Skeletal muscle cell (primary cell): ENCODE data around the gene TLN1.

Experiments used
- DNase-seq: peaks from one replicate; pipeline ENCODE4 v3.0.0-alpha.2; 2010; ENCODE audit warnings: low read depth
- H3K4me3 ChIP-seq: 2 replicates; pipeline ENCODE4 v1.5.1; 2011; ENCODE audit warnings: low read depth, mild to moderate bottlenecking, control low read depth, low read length, moderate library complexity

The TLN1 gene

GRCh38 chr9:35711501-35712428, 20.2 kb downstream of the TLN1 start:
- no peak overlapping the region for H3K4me3 ChIP-seq
- DNase-seq: no peak

DNA sequence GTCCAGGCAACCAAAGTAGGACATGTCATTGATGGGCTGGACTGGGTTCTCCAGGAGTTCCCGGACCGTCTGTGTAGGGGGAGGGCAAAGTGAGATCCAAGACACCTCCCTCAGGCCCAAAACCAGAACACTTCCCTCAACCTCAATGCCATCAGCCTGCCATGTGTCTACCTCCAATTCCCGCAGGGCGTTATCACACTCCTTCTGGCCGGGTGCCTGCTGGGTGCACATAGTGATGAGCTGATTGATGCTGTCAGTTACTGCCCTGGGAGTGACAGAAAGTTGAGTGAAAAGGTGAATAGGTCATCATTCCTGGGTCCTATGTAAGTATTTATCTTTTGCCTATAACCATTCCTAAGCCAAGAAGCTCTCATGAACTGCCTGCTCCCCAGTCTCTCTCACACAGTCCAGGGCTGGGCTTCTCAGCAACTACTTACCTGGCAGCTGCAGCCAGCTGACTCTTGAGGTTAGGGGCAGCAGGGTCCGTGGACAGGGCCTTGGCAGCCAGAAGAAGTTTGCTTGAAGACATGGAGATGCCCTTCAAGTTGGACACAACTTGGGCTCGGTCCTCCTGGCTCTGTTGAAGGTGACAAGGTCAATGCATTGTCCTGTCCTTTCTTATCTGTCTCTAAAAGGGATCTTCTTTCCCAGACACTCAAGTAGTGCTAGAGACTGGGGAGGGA, 21.0 kb downstream of the TLN1 start:
- no peak overlapping the region for H3K4me3 ChIP-seq
- DNase-seq: no peak

- no peak overlapping the region for H3K4me3 ChIP-seq
- DNase-seq: no peak
Observed at GRCh38 chr9:35708146-35708545, 23.8 kb downstream of the TLN1 start.

GRCh38 chr9:35706951-35707350, 25.0 kb downstream of the TLN1 start:
- no peak overlapping the region for H3K4me3 ChIP-seq
- DNase-seq: no peak

DNA sequence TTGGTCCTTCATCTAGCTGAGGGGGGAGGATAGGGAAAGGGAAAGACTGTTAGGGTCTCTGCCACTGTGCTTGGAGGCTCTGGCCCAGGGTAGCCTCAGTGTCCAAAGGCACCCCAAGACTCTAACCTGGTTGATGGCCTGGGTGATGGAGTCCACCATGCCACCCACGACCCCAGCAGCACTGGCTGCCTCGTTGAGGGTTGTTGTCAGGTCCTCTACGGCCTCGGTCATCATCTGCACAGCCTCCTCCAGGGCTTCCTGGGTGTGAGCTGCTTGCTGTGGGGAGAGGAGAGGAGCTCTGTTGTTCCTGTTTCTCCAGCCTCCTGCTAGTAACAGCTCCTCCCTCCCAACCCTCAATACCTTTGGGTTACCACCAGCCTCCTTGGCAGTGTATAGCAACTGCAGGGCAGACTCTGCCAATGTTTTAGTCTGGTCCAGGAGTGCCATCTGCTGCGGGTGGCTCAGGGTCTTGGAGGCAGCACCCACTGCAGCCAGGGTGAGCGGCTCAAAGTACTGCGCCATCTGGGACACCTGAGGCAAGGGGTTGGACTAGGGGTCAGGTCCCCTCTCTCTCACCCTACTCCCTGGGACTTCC, 26.1 kb downstream of the TLN1 start:
- no peak for DNase-seq
- no peak overlapping the region for H3K4me3 ChIP-seq

DNA sequence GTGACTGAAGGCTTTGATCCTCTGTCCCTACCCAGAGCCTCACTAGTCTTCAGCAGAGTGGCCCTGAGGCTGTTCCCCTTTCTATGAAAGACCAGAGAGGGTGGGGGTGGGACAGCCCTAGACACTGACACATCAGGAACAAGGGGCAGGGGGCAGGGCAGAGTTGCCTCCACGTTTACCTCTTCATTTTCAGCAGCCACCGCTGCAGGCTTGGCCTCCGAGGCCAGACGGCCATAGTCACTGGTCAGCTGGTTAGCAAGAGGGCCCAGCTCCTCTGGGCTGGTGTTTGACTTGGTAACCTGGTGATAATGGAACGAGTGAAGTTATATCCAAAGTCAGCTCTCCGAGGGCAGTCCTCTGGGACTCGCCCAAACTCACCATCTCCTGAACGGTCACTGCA, 26.6 kb downstream of the TLN1 start:
- H3K4me3 ChIP-seq: no peak overlapping the region
- no peak for DNase-seq

GRCh38 chr9:35703906-35704672, 27.9 kb downstream of the TLN1 start:
- no peak overlapping the region for H3K4me3 ChIP-seq
- DNase-seq: no peak

GRCh38 chr9:35702696-35703095, 29.3 kb downstream of the TLN1 start:
- no peak for DNase-seq

GRCh38 chr9:35700942-35701341, 31.1 kb downstream of the TLN1 start:
- H3K4me3 ChIP-seq: no peak overlapping the region
- DNase-seq: no peak

More at GRCh38 chr9:35702696-35703095, 29.3 kb downstream of the TLN1 start:
- H3K4me3 ChIP-seq: no peak overlapping the region

GRCh38 chr9:35700031-35700430, 32.0 kb downstream of the TLN1 start:
- no peak overlapping the region for H3K4me3 ChIP-seq
- no peak for DNase-seq

GRCh38 chr9:35698231-35698630, 33.8 kb downstream of the TLN1 start:
- no peak overlapping the region for H3K4me3 ChIP-seq
- DNase-seq: no peak

DNA sequence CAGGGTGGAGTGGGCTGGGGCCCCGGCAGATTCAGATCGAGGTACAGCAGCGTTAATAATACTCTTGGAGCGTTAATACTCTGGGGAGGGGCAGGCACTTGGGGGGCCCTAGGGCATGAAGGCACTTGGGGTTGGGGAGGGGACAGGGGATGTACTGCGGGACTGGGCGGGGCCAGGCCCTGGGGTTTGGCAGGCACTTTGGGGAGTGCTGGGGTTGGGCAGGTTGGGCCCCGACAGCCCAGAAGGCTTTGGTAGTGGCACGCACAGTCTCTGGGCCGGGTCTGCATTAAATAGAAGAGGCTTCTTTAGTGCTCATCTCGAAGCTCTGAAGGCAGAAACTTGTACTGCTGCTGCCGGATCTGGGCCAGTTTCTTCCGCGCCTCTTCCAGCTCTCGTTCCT, 34.5 kb downstream of the TLN1 start:
- H3K4me3 ChIP-seq: no peak overlapping the region
- DNase-seq: no peak

- no peak overlapping the region for H3K4me3 ChIP-seq
- DNase-seq: no peak
Observed at GRCh38 chr9:35696520-35697215, 35.3 kb downstream of the TLN1 start.

GRCh38 chr9:35695943-35696401, 36.0 kb downstream of the TLN1 start:
- DNase-seq: no peak
- no peak overlapping the region for H3K4me3 ChIP-seq

DNA sequence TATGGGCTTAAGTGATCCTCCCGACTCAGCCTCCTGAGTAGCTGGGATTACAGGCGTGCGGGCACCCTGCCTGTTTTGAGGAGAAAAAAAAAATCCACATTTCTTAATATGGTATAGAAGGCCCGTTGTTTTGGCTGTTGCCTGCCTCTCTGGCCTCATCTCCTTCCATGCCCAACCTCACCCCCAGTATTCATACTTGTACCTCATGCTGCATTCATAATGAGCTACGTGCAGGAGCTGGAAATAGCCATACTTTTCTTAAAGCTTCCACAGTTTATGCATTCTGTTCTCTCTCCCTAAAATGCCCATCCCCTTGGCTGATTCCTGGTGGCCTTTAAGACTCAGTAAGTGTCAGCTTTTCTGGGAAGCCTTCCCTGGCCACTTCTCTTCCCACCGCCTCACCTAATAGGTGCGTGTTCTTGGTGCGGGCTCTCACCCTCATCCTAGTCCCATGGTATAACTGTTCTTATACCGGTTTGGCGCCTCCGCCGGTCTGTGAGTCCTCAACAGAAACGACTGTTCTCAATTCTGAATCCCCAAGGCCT, 40.2 kb downstream of the TLN1 start:
- DNase-seq: no peak
- H3K4me3 ChIP-seq: no peak overlapping the region

DNA sequence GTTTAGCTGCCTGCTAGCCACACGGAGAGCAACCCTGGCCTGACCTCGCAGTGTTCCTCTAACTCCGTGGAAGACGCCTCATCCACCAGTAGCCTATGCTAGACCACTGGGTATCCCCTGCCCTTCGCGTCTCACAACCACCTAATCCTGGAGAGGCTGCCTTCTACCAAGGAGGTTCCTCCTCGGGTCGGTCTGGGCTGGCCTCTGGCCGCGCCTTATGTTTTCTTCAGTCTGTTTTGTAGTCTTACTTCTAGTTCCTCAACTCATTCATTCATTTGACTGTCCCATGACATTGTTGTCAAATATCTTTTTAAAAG, 40.7 kb downstream of the TLN1 start:
- H3K4me3 ChIP-seq: peak overlapping the region; percentile 99
- no peak for DNase-seq

- peak overlapping the region; percentile 99 for H3K4me3 ChIP-seq
Observed at GRCh38 chr9:35690614-35691333, 41.2 kb downstream of the TLN1 start.

DNA sequence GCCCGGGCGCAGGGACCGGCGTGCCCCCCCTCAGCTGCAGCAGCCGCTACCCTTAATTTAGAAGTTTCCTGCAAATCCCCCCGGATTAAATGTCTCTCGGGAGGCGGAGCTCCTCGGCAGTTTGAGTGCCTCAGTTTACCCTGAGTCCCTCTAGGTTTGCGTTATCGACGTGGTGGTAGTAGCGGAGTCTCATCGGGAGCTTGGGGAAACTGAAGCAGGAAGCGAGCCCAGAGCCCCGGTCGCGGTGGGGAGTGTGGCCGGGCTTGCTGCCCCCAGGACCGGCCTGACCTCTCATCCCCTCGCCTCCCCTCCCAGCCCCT, 41.7 kb downstream of the TLN1 start:
- H3K4me3 ChIP-seq: peak overlapping the region; percentile 99
- peak; percentile 29 for DNase-seq

More at GRCh38 chr9:35690614-35691333, 41.2 kb downstream of the TLN1 start:
- DNase-seq: peak; percentile 53
